Measurements from ENCODE around the gene HM13.
A peak's percentile ranks its signal among the peaks of the same experiment; 100 is the strongest.
"Not testable (repeated sequence)": the region's sequence is repeated elsewhere in the genome, so short reads cannot be mapped to it uniquely, and the experiment has no call there.

Gene HM13

GRCh38 chr20:31543966-31544598 is 29.8 kb downstream of the HM13 start:
- DNase-seq: no peak

GRCh38 chr20:31544600-31544999 is 30.4 kb downstream of the HM13 start:
- no peak for DNase-seq

DNA sequence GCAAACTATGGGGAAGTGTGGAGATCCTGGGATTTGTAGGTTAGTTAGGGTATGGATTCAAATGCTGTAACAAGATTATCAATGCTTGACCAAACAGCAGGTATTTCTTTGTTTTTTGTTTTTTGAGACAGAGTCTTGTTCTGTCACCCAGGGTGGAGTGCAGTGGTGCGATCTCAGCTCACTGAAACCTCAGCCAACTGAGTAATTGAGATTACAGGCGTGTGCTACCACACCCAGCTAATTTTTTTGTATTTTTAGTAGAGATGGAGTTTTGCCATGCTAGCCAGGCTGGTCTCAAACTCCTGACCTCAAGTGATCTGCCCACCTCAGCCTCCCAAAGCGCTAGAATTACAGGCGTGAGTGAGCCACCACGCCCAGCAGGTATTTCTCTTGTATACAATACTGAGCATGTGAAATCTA is 31.4 kb downstream of the HM13 start:
- not testable (repeated sequence) for DNase-seq

GRCh38 chr20:31547017-31547675 is 32.9 kb downstream of the HM13 start:
- peak; percentile 85 for DNase-seq

GRCh38 chr20:31547720-31548298 is 33.6 kb downstream of the HM13 start:
- DNase-seq: no peak

- no peak for DNase-seq
Observed at GRCh38 chr20:31548820-31549512, 34.7 kb downstream of the HM13 start.

DNA sequence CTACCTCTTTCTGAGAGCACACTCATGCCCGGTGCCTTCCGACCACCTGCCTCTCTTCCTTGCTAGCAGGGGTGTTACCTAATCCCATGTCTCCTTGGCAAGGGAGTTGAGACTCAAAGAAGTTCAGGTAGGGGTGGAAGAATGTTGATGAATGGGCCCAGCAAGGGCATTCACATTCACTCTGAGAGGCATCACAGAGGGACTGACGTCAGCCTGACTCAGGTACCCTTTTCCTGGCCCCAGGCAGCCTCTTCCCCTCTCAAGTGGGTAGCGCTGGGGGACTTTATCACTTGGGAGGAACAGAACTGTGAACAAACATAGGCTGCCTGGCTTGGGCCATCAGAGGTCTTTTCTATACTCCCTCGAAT is 35.3 kb downstream of the HM13 start:
- no peak for DNase-seq

DNA sequence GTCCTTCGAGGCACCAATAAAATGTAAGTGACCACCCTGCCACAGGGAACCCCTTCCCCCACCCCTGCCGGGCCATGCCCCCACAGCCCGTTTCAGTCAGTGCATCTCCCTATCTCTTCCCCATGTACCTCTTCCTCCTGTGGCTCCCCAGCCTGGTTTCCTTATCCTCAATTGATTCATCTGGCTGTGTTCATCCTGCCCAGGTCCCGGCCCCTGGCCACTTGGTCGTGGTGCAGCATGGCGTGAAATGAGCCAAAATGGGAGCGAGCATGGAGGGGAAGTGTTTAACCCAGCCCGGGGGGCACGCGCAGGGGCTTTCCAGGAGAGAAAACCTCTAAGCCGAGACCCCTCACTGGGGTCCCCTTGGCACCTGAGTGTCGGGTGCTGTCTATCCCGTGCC is 35.9 kb downstream of the HM13 start:
- no peak for DNase-seq

DNA sequence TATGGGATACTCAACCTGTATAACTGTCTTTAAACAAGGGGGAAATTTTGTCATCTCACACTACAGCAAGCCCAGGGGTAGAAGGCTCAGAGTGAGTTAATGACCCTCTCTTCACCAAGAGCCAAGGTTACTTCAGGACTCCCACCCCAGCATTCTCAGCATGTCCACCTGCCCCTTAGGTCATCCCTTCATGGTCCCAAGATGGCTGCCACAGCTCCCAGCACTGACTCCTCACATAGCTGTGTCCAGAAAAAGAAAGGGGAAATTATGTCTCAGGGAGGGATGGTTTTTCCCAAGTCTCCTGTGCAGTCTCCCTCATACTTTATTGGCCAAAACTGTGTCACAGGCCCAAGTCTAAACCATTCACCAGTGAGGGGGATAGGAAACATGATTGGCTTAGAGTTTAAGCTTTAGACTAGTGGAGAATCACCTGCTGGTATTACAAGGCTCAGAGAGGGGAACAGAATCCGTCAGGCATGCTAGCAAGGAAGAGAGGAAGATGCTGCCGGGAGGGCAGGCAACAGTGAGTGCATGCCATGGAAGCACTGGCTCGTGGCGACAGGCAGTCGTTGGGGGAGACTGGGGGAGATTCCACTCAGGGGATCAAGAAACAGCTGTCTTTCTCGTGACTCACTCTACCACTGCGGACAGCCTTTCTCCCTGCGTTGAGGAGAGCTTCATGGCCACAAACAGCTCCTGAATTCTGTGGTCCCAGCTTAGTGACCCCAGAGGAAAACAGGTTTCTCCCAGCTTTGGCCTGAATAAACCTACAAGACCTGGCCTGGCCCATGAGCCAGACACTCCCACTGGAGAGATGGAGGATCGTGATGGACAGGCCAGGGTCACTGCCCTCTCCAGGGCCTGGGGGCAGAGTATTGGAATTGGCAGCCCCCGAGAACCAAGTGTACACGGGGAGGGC is 37.2 kb downstream of the HM13 start:
- no peak for DNase-seq

DNA sequence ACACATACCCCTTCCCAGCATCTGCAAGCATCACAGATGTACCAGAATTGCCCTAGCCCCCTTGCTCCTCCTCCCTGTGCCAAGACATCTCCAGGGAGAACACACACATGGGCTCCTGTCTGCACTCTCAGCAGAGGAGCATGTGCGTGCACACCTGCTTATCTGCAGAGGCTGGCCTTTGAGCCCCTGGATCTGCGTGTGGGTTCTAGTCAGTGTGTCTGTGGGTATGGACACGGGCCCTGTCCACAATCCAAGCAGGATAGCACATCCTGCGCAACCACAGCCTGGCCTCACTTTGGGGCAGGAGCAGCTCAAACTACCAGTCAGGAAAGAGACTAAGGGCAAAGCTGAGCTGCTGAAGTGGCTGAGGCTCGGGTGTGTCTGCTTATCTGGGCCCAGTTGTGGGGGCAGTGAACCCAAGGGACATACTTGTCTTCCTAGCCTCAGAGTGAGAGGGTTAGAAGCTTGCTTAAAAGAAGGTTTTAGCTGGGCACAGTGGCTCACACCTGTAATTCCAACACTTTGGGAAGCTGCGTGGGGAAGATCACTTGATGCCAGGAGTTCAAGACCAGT is 41.0 kb downstream of the HM13 start:
- DNase-seq: no peak

DNA sequence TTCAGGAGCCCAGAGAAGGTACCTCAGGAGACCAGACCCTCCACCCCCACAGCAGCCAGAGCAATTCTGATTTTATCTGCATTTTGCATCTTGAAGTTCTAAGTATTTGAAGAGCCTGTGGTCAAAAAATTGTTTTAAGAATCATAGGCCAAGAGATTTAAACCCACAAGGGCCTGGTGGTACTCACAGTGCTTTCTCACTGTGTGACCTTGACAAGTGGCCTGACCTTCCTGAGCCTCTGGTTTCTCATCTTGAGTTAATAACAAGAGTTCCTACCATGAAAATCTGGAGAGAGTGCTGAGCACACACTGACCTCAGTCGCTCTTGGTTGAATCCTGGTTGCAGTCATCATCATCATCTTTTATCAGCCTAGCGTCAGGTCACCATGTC is 45.5 kb downstream of the HM13 start:
- DNase-seq: no peak

DNA sequence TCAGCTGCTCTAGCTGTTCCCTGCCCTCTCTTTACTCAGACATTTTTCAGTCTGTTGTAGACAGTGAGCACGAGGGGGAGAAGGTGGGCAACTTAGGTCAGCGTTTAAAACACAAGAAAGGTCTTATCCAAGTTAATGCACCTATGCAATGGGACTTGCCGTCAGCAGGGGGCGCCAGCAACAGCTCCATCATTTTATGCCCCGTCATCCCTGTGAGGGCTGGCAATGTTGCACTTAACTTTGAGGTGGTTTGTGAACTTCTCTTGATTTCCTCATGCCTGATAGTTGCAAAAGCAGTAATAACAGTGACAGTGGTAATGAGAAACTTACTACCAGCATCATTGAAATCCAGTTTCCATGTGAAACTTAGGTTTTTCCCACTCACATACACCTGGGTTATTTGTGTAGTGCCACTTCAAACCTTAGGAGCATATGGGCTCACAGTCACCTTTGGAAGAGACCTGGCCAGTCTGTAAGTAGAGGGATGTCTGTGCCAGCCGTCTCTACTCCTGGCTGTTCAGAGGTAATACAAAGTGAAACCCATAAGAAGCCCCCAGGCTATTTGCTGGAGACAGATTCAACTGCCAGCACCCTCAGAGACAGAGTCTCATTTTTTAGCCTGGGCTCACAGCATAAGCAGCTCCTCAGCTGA is 46.0 kb downstream of the HM13 start:
- DNase-seq: peak; percentile 28

GRCh38 chr20:31560746-31561598 is 46.7 kb downstream of the HM13 start:
- DNase-seq: no peak

DNA sequence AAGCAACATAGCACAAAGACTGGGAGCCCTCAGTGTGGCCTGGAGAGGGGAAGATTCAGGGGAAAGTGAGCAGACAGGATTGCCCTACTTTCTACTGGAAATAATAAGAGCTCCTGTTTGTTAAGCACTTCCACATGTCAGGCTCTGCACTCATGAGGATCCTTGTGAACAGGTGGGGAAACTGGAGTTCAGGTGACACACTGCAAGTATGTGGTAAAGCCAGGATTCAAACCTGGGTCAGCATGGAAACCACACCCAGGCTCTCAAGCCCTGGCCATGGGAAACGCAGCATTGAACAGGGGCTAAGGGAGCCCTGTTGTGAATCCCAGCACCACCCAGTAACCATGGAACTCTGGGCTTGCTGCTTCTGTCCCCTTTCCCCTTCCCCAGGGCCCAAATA is 48.0 kb downstream of the HM13 start:
- DNase-seq: no peak

- no peak for DNase-seq
Observed at GRCh38 chr20:31564284-31564683, 50.0 kb downstream of the HM13 start.

GRCh38 chr20:31565699-31566318 is 51.6 kb downstream of the HM13 start:
- DNase-seq: no peak

GRCh38 chr20:31566319-31566657 is 52.0 kb downstream of the HM13 start:
- no peak for DNase-seq

DNA sequence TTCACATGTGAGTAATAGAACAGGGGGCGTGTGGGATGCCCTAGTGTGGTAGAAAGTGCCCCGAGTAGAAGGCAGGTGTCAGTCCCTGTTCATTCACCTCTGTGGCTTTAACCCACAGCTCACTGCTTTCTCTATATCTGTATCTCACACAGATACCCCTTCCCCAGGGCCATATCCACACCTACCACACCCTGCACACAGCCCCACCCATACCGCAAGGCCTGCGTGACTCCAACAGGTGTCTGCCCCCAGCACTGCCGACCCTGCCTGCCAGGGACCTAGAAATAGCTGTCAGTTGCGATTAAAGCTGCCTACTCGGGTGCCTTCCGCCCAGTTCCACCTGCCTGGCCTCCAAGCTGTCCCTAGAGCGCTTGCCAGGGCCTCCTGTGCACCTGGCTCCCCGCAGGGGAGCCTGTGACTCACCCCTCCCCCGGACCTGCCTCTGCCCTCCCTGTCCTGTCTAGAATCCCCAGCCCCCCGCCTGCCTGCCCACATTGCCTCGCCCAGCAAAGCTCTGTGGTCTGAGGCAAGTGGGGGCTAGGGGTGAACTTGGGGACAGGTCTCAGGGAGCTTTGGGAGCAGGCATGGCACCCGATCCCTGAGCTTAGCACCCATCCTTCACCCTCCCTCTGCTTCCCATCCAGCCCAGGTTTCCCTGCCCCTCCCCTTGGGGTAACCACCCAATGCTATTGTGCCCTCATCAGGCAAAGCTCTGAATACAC is 52.6 kb downstream of the HM13 start:
- DNase-seq: peak; percentile 33

DNA sequence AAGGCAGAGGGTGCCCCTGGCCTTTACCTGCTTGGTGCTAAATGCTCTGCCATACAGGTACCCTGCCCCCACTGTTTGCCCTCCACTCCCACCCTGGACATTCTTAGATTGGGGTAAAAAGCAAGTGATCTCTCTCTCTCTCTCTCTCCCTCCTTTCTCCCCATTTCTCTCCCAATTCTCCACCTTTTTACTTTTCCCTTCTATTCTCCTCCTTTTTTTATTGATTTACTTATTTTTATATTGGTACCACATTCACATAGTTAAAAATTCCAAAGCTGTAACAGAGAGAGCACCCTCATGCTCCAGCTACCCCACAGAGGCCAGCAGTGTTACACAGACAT is 53.1 kb downstream of the HM13 start:
- no peak for DNase-seq
